Stomach (tissue), 4 donors: ENCODE data around the gene MUSTN1.

Experiments used
- EP300 ChIP-seq: sonication (generic); formaldehyde crosslinking; IDR thresholded peaks from one replicate; pipeline ENCODE4 v1.6.1; 2017; ENCODE audit warnings: antibody characterized with exemption
- POLR2A ChIP-seq, 4 donors: fragments of 450-650 bp; IDR thresholded peaks; one replicate each; pipeline ENCODE4 v1.6.1; 2016; ENCODE audit warnings: antibody characterized with exemption in 4 of 4, control low read depth in 2 of 4, mild to moderate bottlenecking in 1 of 4, moderate library complexity in 1 of 4
- POLR2AphosphoS5 ChIP-seq, 3 donors: sonication (generic); formaldehyde crosslinking; IDR thresholded peaks; one replicate each; pipeline ENCODE4 v1.6.1; 2016; ENCODE audit warnings: antibody characterized with exemption in 3 of 3
- TF ChIP-seq, protein P1 (sequence below), 7 experiments: fragments of 450-650 bp in 4 of 7; fragments of 200-600 bp in 3 of 7; sonication (generic) in 3 of 7; IDR thresholded peaks; one replicate each; pipeline ENCODE4 v1.5.1; 2016 to 2019; ENCODE audit warnings: antibody characterized with exemption in 7 of 7, control low read depth in 2 of 7, mild to moderate bottlenecking in 1 of 7

DNA sequence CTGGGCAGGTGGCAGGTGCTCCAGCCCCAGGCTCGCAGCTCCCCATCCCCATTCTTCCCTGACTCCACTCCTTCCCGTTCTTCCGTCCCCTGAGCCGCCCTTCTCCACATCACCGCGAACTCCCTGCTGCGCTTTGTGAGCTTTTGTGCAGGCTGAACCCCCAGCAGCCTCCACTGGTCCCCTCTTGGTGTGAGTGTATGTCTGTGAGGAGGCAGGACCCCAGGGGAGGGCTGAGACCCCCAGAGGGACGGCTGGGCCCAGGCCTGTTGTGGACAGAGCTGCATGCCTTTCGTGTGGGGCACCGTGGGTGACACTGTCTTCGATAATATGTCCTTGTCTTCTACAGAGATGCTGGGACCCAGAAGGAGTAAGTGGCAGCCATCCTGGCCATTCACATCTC is 47.6 kb downstream of the MUSTN1 start:
- no peak for TF ChIP-seq POLR2A (IDR thresholded peaks at IDR 0.05)
- TF ChIP-seq, protein P1, sequence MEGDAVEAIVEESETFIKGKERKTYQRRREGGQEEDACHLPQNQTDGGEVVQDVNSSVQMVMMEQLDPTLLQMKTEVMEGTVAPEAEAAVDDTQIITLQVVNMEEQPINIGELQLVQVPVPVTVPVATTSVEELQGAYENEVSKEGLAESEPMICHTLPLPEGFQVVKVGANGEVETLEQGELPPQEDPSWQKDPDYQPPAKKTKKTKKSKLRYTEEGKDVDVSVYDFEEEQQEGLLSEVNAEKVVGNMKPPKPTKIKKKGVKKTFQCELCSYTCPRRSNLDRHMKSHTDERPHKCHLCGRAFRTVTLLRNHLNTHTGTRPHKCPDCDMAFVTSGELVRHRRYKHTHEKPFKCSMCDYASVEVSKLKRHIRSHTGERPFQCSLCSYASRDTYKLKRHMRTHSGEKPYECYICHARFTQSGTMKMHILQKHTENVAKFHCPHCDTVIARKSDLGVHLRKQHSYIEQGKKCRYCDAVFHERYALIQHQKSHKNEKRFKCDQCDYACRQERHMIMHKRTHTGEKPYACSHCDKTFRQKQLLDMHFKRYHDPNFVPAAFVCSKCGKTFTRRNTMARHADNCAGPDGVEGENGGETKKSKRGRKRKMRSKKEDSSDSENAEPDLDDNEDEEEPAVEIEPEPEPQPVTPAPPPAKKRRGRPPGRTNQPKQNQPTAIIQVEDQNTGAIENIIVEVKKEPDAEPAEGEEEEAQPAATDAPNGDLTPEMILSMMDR (IDR thresholded peaks at IDR 0.05): no peak
- no peak for TF ChIP-seq POLR2AphosphoS5 (IDR thresholded peaks at IDR 0.05)
- no peak for TF ChIP-seq EP300
